C4-2B (cell line): ENCODE results near the gene CYP4F12.

ENCODE experiments used
- H3K27ac ChIP-seq: fragments of 450-650 bp; 2 replicates; pipeline ENCODE4 v1.5.1; 2017
- ZFX ChIP-seq: fragments of 450-650 bp; IDR thresholded peaks from 2 replicates; pipeline ENCODE4 v1.6.1; 2017
- TF ChIP-seq, protein P1 (sequence below): fragments of 450-650 bp; conservative IDR thresholded peaks from 2 replicates; pipeline ENCODE4 v1.5.1; 2017; ENCODE audit warnings: mild to moderate bottlenecking

Gene CYP4F12

DNA sequence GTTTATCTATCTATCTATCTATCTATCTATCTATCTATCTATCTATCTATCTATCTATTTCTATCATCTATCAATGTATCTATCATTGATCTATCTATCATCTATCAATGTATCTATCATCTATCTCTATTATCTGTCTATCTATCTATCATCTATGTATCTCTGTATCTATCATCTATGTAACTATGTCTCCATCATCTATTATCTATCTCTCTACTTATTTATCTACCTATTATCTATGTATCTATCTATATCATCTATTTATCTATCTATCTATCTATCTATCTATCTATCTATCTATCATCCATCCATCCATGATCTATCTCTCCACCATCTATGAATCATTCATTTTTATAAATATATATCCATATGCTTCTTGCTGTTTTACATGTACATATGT lies 16.4 kb upstream of the CYP4F12 start:
- TF ChIP-seq, protein P1, sequence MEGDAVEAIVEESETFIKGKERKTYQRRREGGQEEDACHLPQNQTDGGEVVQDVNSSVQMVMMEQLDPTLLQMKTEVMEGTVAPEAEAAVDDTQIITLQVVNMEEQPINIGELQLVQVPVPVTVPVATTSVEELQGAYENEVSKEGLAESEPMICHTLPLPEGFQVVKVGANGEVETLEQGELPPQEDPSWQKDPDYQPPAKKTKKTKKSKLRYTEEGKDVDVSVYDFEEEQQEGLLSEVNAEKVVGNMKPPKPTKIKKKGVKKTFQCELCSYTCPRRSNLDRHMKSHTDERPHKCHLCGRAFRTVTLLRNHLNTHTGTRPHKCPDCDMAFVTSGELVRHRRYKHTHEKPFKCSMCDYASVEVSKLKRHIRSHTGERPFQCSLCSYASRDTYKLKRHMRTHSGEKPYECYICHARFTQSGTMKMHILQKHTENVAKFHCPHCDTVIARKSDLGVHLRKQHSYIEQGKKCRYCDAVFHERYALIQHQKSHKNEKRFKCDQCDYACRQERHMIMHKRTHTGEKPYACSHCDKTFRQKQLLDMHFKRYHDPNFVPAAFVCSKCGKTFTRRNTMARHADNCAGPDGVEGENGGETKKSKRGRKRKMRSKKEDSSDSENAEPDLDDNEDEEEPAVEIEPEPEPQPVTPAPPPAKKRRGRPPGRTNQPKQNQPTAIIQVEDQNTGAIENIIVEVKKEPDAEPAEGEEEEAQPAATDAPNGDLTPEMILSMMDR = no peak
- TF ChIP-seq ZFX = no peak

DNA sequence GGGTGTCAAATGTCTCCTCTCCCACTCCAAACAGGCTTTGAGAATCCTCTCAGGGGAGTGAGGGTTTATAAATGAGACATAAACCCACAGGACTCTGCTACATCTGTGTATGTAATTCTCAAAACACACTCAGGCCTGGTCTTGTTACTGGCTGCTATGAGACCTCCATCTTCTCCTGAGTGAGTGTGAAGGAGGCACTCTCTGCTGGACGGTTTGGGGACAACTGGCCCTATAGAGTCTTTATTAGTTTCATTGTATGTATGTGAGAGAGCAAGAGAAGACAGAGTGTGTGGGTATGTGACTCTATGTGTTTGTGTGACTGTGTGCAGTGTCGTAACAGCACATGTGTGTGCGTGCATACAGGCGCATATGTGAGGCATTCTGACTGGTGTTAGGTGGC lies 9.6 kb upstream of the CYP4F12 start:
- TF ChIP-seq, protein P1 = no peak
- TF ChIP-seq ZFX = no peak
- H3K27ac ChIP-seq = no peak overlapping the region

More for the DNA sequence above, 16.4 kb upstream of the CYP4F12 start:
- H3K27ac ChIP-seq = no peak overlapping the region

DNA sequence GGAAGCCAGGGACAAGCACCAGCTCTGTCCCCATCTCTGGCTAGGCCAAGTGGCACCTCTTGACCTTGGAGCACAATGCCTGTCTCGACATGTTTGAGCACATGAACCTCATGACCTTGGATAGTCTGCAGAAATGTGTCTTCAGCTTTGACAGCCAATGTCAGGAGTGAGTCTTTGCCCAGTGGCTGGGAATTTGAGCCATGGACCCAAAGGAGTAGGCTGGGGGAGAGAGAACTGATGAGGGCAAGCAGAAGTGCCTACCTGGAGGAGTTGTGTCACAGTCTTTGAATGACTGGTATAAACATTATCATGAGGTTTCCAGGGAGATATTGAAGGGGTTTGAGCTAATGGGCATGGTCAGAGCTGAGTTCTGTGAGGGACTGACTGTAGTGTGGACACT lies 6.7 kb upstream of the CYP4F12 start:
- no peak overlapping the region for H3K27ac ChIP-seq
- TF ChIP-seq, protein P1 = no peak
- no peak for TF ChIP-seq ZFX

DNA sequence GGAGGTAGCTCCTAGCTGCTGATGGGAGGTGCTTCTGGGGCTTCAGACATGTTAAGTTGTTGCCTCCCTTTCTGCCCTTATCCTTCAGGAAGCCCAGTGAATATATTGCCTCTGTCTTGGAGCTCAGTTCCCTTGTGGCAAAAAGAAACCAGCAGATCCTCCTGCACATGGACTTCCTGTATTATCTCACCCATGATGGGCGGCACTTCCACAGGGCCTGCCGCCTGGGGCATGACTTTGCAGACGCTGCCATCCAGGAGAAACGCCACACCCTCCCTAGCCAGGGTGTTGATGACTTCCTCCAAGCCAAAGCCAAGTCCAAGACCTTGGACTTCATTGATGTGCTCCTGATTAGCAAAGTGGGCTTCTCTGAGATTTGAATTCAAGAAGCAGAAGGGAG lies 6.0 kb upstream of the CYP4F12 start:
- TF ChIP-seq ZFX = no peak
- TF ChIP-seq, protein P1 = no peak
- no peak overlapping the region for H3K27ac ChIP-seq

DNA sequence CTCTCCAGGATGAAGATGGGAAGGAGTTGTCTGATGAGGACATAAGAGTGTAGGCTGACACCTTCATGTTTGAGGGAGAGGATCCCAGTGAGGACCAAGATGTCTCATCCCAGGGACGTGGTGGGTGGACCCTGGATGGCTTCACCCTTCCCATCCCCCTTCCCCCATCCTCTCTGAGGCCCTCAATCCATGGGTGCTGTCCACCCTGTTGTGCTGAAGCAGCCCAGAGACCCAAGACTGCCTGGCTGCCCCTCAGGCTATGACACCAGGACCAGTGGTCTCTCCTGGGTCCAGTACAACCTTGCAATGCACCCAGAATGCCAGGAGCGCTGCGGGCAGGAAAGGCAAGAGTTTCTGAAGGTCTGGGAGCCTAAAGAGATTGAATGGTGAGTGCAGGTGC lies 3.4 kb upstream of the CYP4F12 start:
- TF ChIP-seq, protein P1 = no peak
- TF ChIP-seq ZFX = no peak
- no peak overlapping the region for H3K27ac ChIP-seq

DNA sequence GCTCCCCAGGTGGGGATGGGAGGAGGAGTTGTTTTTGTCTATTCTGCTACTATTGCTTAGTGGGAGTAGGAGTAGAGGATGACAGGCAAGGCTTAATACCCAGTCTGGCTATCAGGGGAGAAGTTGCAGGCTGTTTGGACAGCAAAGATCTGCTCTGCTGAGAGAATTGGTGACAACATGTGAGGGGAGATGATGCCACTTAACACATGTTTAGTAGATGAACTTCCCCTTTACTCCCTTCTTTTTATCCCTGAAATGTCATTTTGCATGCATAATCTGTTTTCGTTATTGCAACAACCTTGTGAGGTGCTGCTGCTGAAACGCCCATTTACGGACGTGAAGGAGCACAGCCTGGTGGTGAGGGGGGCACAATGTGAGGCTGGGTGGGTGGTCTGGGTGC lies 3.0 kb upstream of the CYP4F12 start:
- no peak for TF ChIP-seq ZFX
- TF ChIP-seq, protein P1 = no peak

DNA sequence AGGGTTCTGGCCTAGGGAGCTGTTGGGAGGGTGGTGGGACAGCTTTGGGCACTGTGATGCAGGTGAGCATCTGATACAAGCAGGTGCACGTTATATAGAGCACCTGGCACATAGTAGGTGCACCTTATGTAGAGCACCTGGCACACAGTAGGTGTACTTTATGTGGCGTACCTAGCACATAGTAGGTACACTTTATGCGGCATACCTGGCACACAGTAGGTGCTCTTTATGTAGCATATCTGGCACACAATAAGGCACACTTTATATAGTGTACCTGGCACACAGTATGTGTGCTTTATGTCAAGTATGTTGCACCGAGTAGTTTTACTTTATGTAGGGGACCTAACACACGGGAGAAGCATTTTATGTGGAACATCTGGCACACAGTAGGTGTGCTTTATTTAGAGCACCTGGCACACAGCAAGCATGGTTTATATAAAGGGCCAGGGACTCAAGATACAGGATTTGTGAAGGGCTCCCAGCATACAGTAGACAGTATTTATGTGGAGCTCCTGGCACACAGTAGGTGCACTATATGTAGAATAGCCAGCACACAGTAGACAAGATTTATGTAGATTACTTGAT lies 1.6 kb upstream of the CYP4F12 start:
- no peak overlapping the region for H3K27ac ChIP-seq
- no peak for TF ChIP-seq ZFX
- TF ChIP-seq, protein P1 = no peak

More for the DNA sequence above, 3.0 kb upstream of the CYP4F12 start:
- no peak overlapping the region for H3K27ac ChIP-seq
